ENCODE measurements around the gene RAP2B.

Gene RAP2B

DNA sequence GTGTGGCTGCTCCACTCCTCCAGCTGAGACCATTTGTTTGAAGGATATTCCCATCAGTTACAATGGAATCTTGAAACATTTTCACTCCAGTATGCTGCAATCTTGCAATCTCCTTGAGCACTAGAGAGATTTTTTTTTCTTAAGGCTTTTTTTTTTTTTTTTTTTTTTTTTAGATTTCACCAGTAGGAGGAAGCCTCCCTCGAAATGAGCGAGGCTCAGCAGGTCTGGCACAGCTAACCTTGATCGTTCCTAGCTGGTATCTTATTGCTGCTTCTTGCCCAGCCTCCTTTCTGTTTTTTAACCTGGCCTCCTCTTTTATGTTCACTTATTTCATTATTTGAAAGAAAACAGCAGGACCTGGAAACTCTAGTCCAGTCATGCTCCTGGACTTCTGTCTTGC is 48.1 kb downstream of the RAP2B start:
- DNase-seq (ENCODE audit: extremely low read depth, low read depth): no peak
- TF ChIP-seq, protein P1, sequence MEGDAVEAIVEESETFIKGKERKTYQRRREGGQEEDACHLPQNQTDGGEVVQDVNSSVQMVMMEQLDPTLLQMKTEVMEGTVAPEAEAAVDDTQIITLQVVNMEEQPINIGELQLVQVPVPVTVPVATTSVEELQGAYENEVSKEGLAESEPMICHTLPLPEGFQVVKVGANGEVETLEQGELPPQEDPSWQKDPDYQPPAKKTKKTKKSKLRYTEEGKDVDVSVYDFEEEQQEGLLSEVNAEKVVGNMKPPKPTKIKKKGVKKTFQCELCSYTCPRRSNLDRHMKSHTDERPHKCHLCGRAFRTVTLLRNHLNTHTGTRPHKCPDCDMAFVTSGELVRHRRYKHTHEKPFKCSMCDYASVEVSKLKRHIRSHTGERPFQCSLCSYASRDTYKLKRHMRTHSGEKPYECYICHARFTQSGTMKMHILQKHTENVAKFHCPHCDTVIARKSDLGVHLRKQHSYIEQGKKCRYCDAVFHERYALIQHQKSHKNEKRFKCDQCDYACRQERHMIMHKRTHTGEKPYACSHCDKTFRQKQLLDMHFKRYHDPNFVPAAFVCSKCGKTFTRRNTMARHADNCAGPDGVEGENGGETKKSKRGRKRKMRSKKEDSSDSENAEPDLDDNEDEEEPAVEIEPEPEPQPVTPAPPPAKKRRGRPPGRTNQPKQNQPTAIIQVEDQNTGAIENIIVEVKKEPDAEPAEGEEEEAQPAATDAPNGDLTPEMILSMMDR (IDR thresholded peaks at IDR 0.05; ENCODE audit: low read depth, low read length): no peak; the same call in none of the 2 replicates

DNA sequence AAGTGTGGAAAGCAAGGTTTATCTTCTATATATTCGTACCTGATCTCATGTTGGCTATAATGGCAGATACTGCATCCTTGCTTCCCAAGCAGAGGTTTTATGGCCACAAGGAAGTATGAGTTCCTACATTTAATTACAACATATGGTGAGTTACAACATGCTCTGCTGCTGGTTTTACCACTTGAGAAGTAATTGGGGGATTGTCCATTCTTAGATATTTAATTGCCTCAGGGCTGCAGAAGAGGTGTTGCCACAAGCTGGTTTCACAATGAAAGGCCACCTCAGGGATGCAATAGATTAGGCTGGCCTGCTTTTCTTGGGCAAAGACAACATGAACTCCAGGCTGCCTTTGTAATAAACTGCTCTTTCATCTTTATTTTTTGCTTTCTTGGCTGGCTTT is 48.6 kb downstream of the RAP2B start:
- DNase-seq (ENCODE audit: extremely low read depth, low read depth): no peak
- TF ChIP-seq, protein P1 (IDR thresholded peaks at IDR 0.05; ENCODE audit: low read depth, low read length): no peak

DNA sequence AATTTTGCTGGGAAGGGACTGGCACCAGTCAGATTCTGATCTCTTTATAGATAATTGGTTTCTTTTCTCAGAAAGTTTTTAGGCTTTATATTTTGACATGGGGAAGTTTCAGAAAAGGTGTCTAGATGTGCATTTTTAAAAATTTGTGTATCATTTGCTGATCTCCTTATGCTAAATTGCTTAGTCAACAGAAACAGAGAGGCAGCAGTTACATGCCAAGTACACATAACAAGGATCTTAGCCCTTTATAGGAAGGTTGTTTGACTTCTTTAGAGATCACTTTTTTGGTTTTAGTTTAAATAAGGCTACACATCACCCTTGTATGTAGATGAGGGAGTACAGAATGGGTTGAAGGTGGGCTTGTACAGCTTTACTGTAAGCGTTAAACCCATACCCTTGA is 53.5 kb downstream of the RAP2B start:
- TF ChIP-seq, protein P1 (IDR thresholded peaks at IDR 0.05; ENCODE audit: low read depth, low read length): no peak
- no peak for DNase-seq (ENCODE audit: extremely low read depth, low read depth)

DNA sequence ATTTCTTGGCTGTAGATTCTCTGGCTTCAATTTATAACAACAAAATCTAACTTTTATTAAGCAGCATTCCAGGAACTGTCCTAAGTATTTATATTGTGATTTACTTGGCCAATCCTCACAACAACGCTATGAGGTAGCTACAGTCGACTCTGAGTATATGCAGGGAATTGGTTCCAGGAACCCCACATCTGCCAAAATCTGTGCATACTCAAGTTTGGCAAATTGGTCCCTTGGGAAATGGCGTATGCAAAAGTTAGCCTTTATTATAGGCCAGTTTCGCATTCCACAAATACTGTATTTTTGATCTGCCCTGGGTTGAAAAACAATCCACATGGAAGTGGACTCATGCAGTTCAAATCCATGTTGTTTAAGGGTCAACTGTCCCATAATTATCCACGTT is 53.9 kb downstream of the RAP2B start:
- no peak for DNase-seq (ENCODE audit: extremely low read depth, low read depth)
- TF ChIP-seq, protein P1 (IDR thresholded peaks at IDR 0.05; ENCODE audit: low read depth, low read length): no peak

DNA sequence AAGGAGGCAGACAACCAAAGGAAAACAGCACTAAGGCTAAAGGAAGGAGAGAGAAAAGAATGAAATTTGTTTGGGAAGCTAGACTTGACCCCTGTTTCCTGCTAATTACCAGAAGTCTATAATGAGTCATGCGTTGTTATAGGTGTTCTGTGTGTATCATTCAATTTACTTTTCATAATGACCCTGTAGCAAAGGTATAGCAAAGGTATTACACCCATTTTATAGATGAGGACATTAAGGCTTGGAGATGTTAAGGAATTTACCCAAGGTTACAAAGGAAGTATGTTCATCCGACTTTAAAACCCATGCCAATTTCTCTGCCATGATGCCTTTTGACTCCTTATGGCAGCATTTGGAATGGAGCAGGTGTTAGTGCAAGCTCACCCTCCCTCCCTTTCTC is 54.9 kb downstream of the RAP2B start:
- no peak for DNase-seq (ENCODE audit: extremely low read depth, low read depth)
- TF ChIP-seq, protein P1 (IDR thresholded peaks at IDR 0.05; ENCODE audit: low read depth, low read length): no peak

DNA sequence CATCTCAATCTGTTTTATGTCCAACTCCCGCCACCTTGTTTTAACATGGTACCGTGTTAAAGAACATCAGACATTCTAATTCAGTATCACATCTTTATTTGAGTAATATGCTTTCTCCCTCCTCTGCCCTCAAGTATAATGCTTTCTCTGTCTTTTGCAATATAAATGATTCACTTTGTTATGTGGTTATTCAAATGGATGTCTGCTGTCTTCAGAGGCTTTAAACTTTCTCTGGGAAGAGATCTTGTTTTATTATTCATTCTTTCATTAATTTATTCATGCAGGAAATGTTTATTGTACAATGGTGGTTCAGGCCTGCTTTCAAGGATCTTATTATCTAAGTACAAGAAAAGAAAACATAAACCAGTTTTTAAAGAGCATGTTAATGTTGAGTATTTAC is 57.1 kb downstream of the RAP2B start:
- TF ChIP-seq, protein P1 (IDR thresholded peaks at IDR 0.05; ENCODE audit: low read depth, low read length): no peak
- DNase-seq (ENCODE audit: extremely low read depth, low read depth): no peak
